RWPE2 (cell line): ENCODE results near the gene ODAD3.

Experiments
- ATAC-seq: fragments of 200-7000 bp; cut with Tn5 transposase; 3 replicates; pipeline ENCODE4 v1.9.1; 2021; ENCODE audit warnings: low read depth
- DNase-seq: peaks from one replicate; pipeline ENCODE4 v3.0.0-alpha.2; 2020; ENCODE audit warnings: low spot score
- H3K27ac ChIP-seq: fragments of 450-650 bp; 2 replicates; pipeline ENCODE4 v1.5.1; 2017; ENCODE audit warnings: mild to moderate bottlenecking; ENCODE audit not compliant: poor library complexity, severe bottlenecking
- H3K27me3 ChIP-seq: fragments of 250-450 bp; sonication (Bioruptor Pico); 2 replicates; pipeline ENCODE4 v1.5.1; 2021; ENCODE audit warnings: mild to moderate bottlenecking, moderate library complexity; ENCODE audit not compliant: insufficient read depth, poor library complexity, severe bottlenecking
- H3K36me3 ChIP-seq: fragments of 250-450 bp; sonication (Bioruptor Pico); 2 replicates; pipeline ENCODE4 v1.5.1; 2020; ENCODE audit warnings: low read depth, mild to moderate bottlenecking, moderate library complexity
- H3K4me1 ChIP-seq: fragments of 250-450 bp; sonication (Bioruptor Pico); 2 replicates; pipeline ENCODE4 v1.5.1; 2021; ENCODE audit warnings: mild to moderate bottlenecking, moderate library complexity; ENCODE audit not compliant: insufficient read depth, poor library complexity, severe bottlenecking
- H3K4me3 ChIP-seq: fragments of 250-450 bp; sonication (Bioruptor Pico); 2 replicates; pipeline ENCODE4 v1.5.1; 2021; ENCODE audit warnings: mild to moderate bottlenecking, moderate library complexity; ENCODE audit not compliant: severe bottlenecking
- H3K9me3 ChIP-seq: fragments of 250-450 bp; sonication (Bioruptor Pico); 2 replicates; pipeline ENCODE4 v1.5.1; 2021; ENCODE audit warnings: mild to moderate bottlenecking, moderate library complexity; ENCODE audit not compliant: severe bottlenecking
- CTCF ChIP-seq: fragments of 450-650 bp; IDR thresholded peaks from one replicate; pipeline ENCODE4 v1.5.1; 2017; ENCODE audit warnings: mild to moderate bottlenecking, moderate library complexity; ENCODE audit not compliant: poor library complexity, severe bottlenecking

ODAD3 gene

DNA sequence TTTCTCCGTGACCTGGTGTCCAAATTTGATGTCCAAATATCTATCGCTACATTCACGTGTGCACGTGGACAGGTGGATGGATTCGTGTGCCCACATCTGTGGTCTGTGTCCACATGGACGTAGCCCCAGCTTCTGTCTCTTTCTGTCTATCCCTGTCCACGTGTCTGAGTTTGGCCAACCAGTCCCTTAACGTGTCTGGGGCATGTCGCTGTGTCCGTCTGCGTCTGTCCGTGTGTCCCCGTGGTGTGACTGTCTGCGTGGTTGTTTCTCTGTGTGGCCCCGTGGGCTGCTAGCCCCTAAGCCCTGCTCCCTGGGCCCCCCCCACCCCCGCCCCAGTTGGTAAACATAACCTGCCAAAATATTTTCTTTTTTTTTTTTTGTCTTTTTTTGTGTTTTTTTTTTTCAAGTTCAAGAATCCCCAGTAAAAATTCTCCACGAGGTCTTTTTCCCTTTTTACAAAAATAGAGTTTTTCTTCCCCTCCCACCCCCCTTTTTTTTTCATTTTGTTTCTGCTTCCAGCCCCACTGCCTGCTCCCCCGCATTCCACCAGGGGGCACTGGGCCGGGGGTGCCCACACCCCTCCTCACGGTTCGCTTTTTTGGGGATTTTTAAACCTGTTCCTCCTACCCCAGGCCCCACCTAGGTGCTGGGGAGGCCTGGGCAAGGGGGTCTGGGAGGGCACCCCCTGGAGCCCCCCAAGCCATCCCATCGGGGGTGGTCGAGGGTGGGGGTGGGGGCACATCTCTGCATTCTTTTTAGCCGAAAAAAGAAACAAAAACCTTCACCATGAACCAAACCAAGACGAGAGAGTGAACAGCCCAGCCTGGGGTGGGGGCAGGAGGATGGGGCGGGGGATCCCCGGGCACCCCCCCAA lies 18.8 kb upstream of the ODAD3 start:
- Histone ChIP-seq H3K27ac (no peak overlapping the region), H3K4me3 (no peak overlapping the region), H3K9me3 (no peaks in the 10 kb centered on the region), H3K36me3 (peaks cover 9% of the 10 kb centered on the region; the same call in 1 of the 2 replicates), H3K27me3 (no peaks in the 10 kb centered on the region), H3K4me1 (no peaks in the 10 kb centered on the region)
- ATAC-seq (no peak), DNase-seq (no peak)
- peak; percentile 41 for TF ChIP-seq CTCF

DNA sequence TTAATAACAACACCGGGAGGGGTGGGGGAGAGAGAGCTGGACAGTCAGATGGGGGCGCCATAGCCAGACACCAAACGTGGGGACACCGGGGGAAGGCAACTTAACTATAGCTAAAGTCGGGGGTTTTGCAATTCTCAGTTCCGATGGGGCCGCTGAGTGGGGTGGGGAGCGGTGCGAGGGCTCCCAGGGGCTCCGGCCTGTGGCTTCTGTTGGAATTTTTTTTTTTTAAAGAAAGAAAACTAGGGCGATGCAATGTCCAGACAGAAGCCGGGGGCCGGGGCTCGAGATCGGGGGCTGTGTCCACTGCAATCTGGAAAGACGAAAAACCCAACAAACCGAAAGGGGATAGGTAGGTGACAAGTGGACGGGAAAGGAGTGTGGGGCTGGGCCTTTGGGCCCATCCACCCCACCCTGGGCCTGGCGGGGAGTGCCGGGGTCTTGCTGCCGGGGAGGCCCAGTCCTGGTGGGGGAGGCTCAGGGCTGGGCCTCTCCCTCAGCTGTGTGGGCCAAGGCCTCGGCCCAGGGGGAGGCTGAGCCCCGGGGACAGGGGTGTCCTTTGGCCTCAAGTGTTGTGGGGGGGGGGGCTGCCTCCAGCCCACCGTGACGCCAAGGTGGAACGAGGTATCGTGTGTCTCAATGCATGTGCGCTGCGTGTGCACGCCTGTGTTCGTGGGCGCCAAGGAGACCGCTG lies 17.8 kb upstream of the ODAD3 start:
- no peak overlapping the region for H3K4me3 ChIP-seq
- no peak for DNase-seq

GRCh38 chr19:11451871-11452619 lies 17.1 kb upstream of the ODAD3 start:
- no peak for TF ChIP-seq CTCF
- no peak overlapping the region for H3K4me3 ChIP-seq
- no peaks in the 10 kb centered on the region for H3K27me3 ChIP-seq
- no peak for DNase-seq
- peaks cover 20% of the 10 kb centered on the region for H3K36me3 ChIP-seq
- no peaks in the 10 kb centered on the region for H3K4me1 ChIP-seq
- ATAC-seq, result no peak
- H3K9me3 ChIP-seq, result no peaks in the 10 kb centered on the region
- H3K27ac ChIP-seq, result no peak overlapping the region

More for the DNA sequence above, 17.8 kb upstream of the ODAD3 start:
- H3K4me1 ChIP-seq, result no peaks in the 10 kb centered on the region
- TF ChIP-seq CTCF, result no peak
- H3K36me3 ChIP-seq, result peaks cover 13% of the 10 kb centered on the region; the same call in 1 of the 2 replicates
- ATAC-seq, result no peak
- H3K27me3 ChIP-seq, result no peaks in the 10 kb centered on the region
- H3K9me3 ChIP-seq, result no peaks in the 10 kb centered on the region
- H3K27ac ChIP-seq, result no peak overlapping the region

- no peak for DNase-seq
- H3K4me1 ChIP-seq, result no peaks in the 10 kb centered on the region
- no peak for TF ChIP-seq CTCF
- H3K4me3 ChIP-seq, result no peak overlapping the region
- ATAC-seq, result no peak
- no peaks in the 10 kb centered on the region for H3K27me3 ChIP-seq
- H3K36me3 ChIP-seq, result peaks cover 26% of the 10 kb centered on the region
- H3K27ac ChIP-seq, result no peak overlapping the region
- no peaks in the 10 kb centered on the region for H3K9me3 ChIP-seq
Observed at GRCh38 chr19:11451327-11451870, 16.5 kb upstream of the ODAD3 start.
